PC-9 (cell line): ENCODE data around the gene LRP1B. TPM values are rescaled to one million over a fixed set of nuclear protein-coding genes. Genes with fewer than 3 reads are reported as not detected.

Experiments used
- BruUV-seq: library from RNA; stranded (reverse); fragments of 400-500 nt; replicated peaks from 2 replicates; lab custom pipeline; 2021; lab: Mats Ljungman, UMichigan
- CTCF ChIA-PET: fragments of 300-600 bp; sonication (Branson Sonifier 250); formaldehyde crosslinking; loops from one replicate; lab custom pipeline; 2022; ENCODE audit warnings: antibody characterized with exemption; lab: Charles Lee
- POLR2A ChIA-PET: fragments of 300-600 bp; sonication (Branson Sonifier 250); formaldehyde crosslinking; loops from one replicate; lab custom pipeline; 2022; ENCODE audit warnings: antibody characterized with exemption; ENCODE audit not compliant: unreplicated experiment; lab: Charles Lee
- DNase-seq, 2 experiments: peaks; one replicate each; pipeline versions ENCODE4 v3.0.0 to v3.0.0-alpha.2; 2015 to 2022; ENCODE audit warnings: mixed read lengths in 1 of 2
- H2AFZ ChIP-seq: fragments of 200-600 bp; sonication (generic); 2 replicates; pipeline ENCODE4 v1.8.1; 2017; ENCODE audit warnings: antibody characterized with exemption
- H3F3A ChIP-seq: fragments of 200-600 bp; sonication (generic); 2 replicates; pipeline ENCODE4 v1.8.1; 2017; ENCODE audit warnings: antibody characterized with exemption, mild to moderate bottlenecking, low read depth; ENCODE audit not compliant: insufficient read depth
- H3K27ac ChIP-seq: fragments of 200-600 bp; sonication (generic); 2 replicates; pipeline ENCODE4 v1.6.1; 2016; ENCODE audit warnings: mixed run types
- H3K27me3 ChIP-seq: fragments of 200-600 bp; sonication (generic); 2 replicates; pipeline ENCODE4 v1.6.1; 2016; ENCODE audit warnings: low read depth, mixed run types; ENCODE audit not compliant: insufficient read depth
- H3K36me3 ChIP-seq: fragments of 200-600 bp; sonication (generic); 2 replicates; pipeline ENCODE4 v1.6.1; 2016; ENCODE audit warnings: low read depth, mixed run types
- H3K4me1 ChIP-seq: fragments of 200-600 bp; sonication (generic); replicated peaks from 2 replicates; pipeline ENCODE4 v1.6.1; 2016; ENCODE audit warnings: mixed run types; ENCODE audit not compliant: insufficient read depth
- H3K4me2 ChIP-seq: fragments of 200-600 bp; sonication (generic); 2 replicates; pipeline ENCODE4 v1.6.1; 2017; ENCODE audit warnings: mixed run types
- H3K4me3 ChIP-seq: fragments of 200-600 bp; sonication (generic); 2 replicates; pipeline ENCODE4 v1.6.1; 2016; ENCODE audit warnings: mixed run types
- H3K79me2 ChIP-seq: fragments of 200-600 bp; sonication (generic); 2 replicates; pipeline ENCODE4 v1.6.1; 2017; ENCODE audit warnings: low read depth, mixed run types
- H3K9me2 ChIP-seq: fragments of 200-600 bp; sonication (generic); 2 replicates; pipeline ENCODE4 v1.8.1; 2017; ENCODE audit warnings: mild to moderate bottlenecking; ENCODE audit not compliant: insufficient read depth
- H3K9me3 ChIP-seq: fragments of 200-600 bp; sonication (generic); 2 replicates; pipeline ENCODE4 v1.8.1; 2016; ENCODE audit warnings: low read depth; ENCODE audit not compliant: insufficient read depth
- H4K20me1 ChIP-seq: fragments of 200-600 bp; sonication (generic); 2 replicates; pipeline ENCODE4 v1.8.1; 2017; ENCODE audit not compliant: insufficient read depth
- EZH2 ChIP-seq: fragments of 200-600 bp; sonication (generic); IDR thresholded peaks from 2 replicates; pipeline ENCODE4 v1.8.0; 2017; ENCODE audit warnings: antibody characterized with exemption, low read depth
- intact Hi-C: fragments of 100-400 bp; cut with micrococcal nuclease; formaldehyde crosslinking; loops from one replicate; pipeline ENCODE4 v1.10.0; 2022; ENCODE audit not compliant: unreplicated experiment
- total RNA-seq: library from RNA; stranded (reverse); gene quantifications from 2 replicates; pipeline ENCODE4 v1.2.3, GENCODE V29; 2021
- TF ChIP-seq, protein P1 (sequence below): fragments of 200-600 bp; sonication (generic); conservative IDR thresholded peaks from 2 replicates; pipeline ENCODE4 v1.6.1; 2017; ENCODE audit warnings: mixed run types, antibody characterized with exemption, mild to moderate bottlenecking, moderate library complexity

The LRP1B gene
- total RNA-seq, 1 experiment from 2014 or later: 1.7 TPM

GRCh38 chr2:140624200-140624599 is 1506.6 kb downstream of the LRP1B start:
- BruUV-seq: no TSS peak
- no peaks in the 10 kb centered on the region for H4K20me1 ChIP-seq
- CTCF ChIA-PET: no interaction called here

GRCh38 chr2:140621583-140622362 is 1509.0 kb downstream of the LRP1B start:
- Histone ChIP-seq H4K20me1 (no peaks in the 10 kb centered on the region), H3K79me2 (no peaks in the 10 kb centered on the region), H3K4me3 (no peak overlapping the region), H3F3A (no peaks in the 10 kb centered on the region), H3K4me1 (peaks cover 8% of the 10 kb centered on the region), H3K27ac (no peak overlapping the region), H3K4me2 (no peak overlapping the region), H3K9me2 (no peaks in the 10 kb centered on the region), H3K9me3 (no peaks in the 10 kb centered on the region), H3K27me3 (no peaks in the 10 kb centered on the region), H3K36me3 (no peaks in the 10 kb centered on the region), H2AFZ (no peak overlapping the region)
- TF ChIP-seq, protein P1, sequence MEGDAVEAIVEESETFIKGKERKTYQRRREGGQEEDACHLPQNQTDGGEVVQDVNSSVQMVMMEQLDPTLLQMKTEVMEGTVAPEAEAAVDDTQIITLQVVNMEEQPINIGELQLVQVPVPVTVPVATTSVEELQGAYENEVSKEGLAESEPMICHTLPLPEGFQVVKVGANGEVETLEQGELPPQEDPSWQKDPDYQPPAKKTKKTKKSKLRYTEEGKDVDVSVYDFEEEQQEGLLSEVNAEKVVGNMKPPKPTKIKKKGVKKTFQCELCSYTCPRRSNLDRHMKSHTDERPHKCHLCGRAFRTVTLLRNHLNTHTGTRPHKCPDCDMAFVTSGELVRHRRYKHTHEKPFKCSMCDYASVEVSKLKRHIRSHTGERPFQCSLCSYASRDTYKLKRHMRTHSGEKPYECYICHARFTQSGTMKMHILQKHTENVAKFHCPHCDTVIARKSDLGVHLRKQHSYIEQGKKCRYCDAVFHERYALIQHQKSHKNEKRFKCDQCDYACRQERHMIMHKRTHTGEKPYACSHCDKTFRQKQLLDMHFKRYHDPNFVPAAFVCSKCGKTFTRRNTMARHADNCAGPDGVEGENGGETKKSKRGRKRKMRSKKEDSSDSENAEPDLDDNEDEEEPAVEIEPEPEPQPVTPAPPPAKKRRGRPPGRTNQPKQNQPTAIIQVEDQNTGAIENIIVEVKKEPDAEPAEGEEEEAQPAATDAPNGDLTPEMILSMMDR: no peak
- no peak for TF ChIP-seq EZH2
- no peak for DNase-seq
- intact Hi-C loops: no loop called here
- ChIA-PET CTCF (no interaction called here), POLR2A (no interaction called here)
- BruUV-seq: no TSS peak

More at GRCh38 chr2:140624200-140624599, 1506.6 kb downstream of the LRP1B start:
- intact Hi-C loops: no loop called here
- Histone ChIP-seq H3K9me2 (peaks cover 5% of the 10 kb centered on the region; the same call in 1 of the 2 replicates), H3K27ac (no peak overlapping the region), H3K36me3 (no peaks in the 10 kb centered on the region), H3F3A (no peaks in the 10 kb centered on the region), H3K27me3 (no peaks in the 10 kb centered on the region), H2AFZ (no peak overlapping the region), H3K9me3 (no peaks in the 10 kb centered on the region), H3K4me3 (no peak overlapping the region), H3K79me2 (no peaks in the 10 kb centered on the region), H3K4me1 (peaks cover 8% of the 10 kb centered on the region), H3K4me2 (peak overlapping the region; percentile 6; the same call in 1 of the 2 replicates)
- DNase-seq: peak; percentile 2 to 76
- POLR2A ChIA-PET: interaction anchor here (0.5 kb wide), 1 partner anchor 16 kb away, joined by 5 read pairs; no protein-coding TSS in a partner anchor
- no peak for TF ChIP-seq EZH2
- TF ChIP-seq, protein P1: no peak

- Histone ChIP-seq H3K9me2 (no peaks in the 10 kb centered on the region), H3K4me3 (no peak overlapping the region), H3K27ac (no peak overlapping the region), H3K79me2 (no peaks in the 10 kb centered on the region), H3K9me3 (no peaks in the 10 kb centered on the region; the same call in 1 of the 2 replicates), H3K27me3 (no peaks in the 10 kb centered on the region), H4K20me1 (no peaks in the 10 kb centered on the region), H3K4me2 (no peak overlapping the region), H3K4me1 (no peaks in the 10 kb centered on the region), H3F3A (no peaks in the 10 kb centered on the region), H2AFZ (no peak overlapping the region), H3K36me3 (no peaks in the 10 kb centered on the region)
- intact Hi-C loops: no loop called here
- BruUV-seq: no TSS peak
- DNase-seq: no peak
- ChIA-PET POLR2A (no interaction called here), CTCF (no interaction called here)
- no peak for TF ChIP-seq EZH2
- TF ChIP-seq, protein P1: no peak
Observed at GRCh38 chr2:140604788-140605187, 1526.0 kb downstream of the LRP1B start.
